Measurements from ENCODE around the gene XYLT1. TPM values are rescaled to one million over a fixed set of nuclear protein-coding genes. Genes with fewer than 3 reads are reported as not detected.

Gene XYLT1
- total and polyA plus RNA-seq, 2 of the 4 experiments (the other 2 are of a cell fraction), result 9.0 to 12.7 TPM

DNA sequence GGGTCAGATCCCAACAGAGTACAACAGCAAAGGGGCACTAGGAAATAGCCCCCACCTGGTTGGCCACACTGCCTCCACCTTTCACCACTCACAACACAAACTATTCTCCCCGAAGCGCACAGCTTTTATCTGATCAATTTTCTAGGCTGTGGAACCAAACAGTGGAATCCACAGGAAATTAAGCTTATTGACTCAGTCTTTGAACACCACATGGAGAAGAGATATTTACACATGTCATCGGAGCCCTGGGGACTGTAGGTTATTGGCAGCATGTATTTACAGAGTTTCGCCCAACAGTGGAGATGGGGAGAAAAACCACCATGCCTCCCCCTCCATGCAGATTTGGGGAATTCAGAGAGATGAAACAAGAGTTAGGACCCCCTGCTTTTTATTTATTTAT, 154.8 kb downstream of the XYLT1 start:
- no peak overlapping the region for H4K8ac ChIP-seq (ENCODE audit: low read depth in 2 of 2, low read length in 2 of 2)
- in situ Hi-C loops (cut with MboI; ENCODE audit: low sequenced_read_pairs), result no loop called here

More for the DNA sequence above, 154.8 kb downstream of the XYLT1 start:
- peaks cover 3% of the 10 kb centered on the region; the same call in 1 of the 2 replicates for H4K20me1 ChIP-seq (ENCODE audit: insufficient read depth, low read length)
- H3K9me1 ChIP-seq (ENCODE audit: insufficient read depth, low read length), result no peaks in the 10 kb centered on the region
- no peaks in the 10 kb centered on the region for H3K36me3 ChIP-seq (ENCODE audit: control insufficient read depth, insufficient read depth, low read length)
- TF ChIP-seq MAZ (IDR thresholded peaks at IDR 0.05; ENCODE audit: borderline replicate concordance, low read depth, low read length) (no peak), MXI1 (IDR thresholded peaks at IDR 0.05; ENCODE audit: borderline replicate concordance, low read depth, low read length) (no peak), CEBPB (IDR thresholded peaks at IDR 0.05; ENCODE audit: low read depth, low read length) (no peak)
- H3K4me2 ChIP-seq (ENCODE audit: low read depth, low read length), result no peak overlapping the region
- ATAC-seq (ENCODE audit: low read depth), result no peak
- H3K27ac ChIP-seq (ENCODE audit: insufficient read depth, low read length), result no peak overlapping the region
- no peak overlapping the region for H4K91ac ChIP-seq (ENCODE audit: insufficient read depth, low read depth, low read length)
- no peaks in the 10 kb centered on the region for H3K27me3 ChIP-seq (ENCODE audit: control insufficient read depth, insufficient read depth, low read length)
- intact Hi-C loops (cut with micrococcal nuclease), result no loop called here
- no peak overlapping the region for H3K18ac ChIP-seq (ENCODE audit: low read depth, low read length)
- ChIA-PET CTCF (no interaction called here), POLR2A (ENCODE audit: unreplicated experiment) (interaction anchor here (0.6 kb wide), 1 partner anchor 410 kb away, joined by 5 read pairs; no protein-coding TSS in a partner anchor)
- H3K79me1 ChIP-seq (ENCODE audit: low read depth in 1 of 2, low read length in 2 of 2), result peaks cover 16 to 31% of the 10 kb centered on the region in 2 experiments
- no peak overlapping the region for H3K9ac ChIP-seq (ENCODE audit: low read depth, low read length)
- H3K4ac ChIP-seq (ENCODE audit: low read depth, low read length), result no peak overlapping the region
- no peak overlapping the region for H2AFZ ChIP-seq (replicated peaks; ENCODE audit: low read length, poor library complexity)
- H3K23ac ChIP-seq (ENCODE audit: low read depth, low read length), result no peak overlapping the region
- no peak overlapping the region for H3K14ac ChIP-seq (replicated peaks; ENCODE audit: low read depth, low read length)
- H3K4me3 ChIP-seq (ENCODE audit: insufficient read depth, low read depth, low read length), result no peak overlapping the region
- no CpG with 5 or more reads among the region's 4 CpGs for WGBS, 2 experiments (ENCODE audit: extremely low coverage in 2 of 2, insufficient read length in 1 of 2)
- no peak overlapping the region for H2BK20ac ChIP-seq (ENCODE audit: low read depth, low read length)
- H2BK5ac ChIP-seq (ENCODE audit: low read depth, low read length, poor library complexity, severe bottlenecking), result no peak overlapping the region
- dilution Hi-C loops (cut with HindIII; ENCODE audit: low sequenced_read_pairs, unreplicated experiment), result no loop called here
- no peak overlapping the region for H2AK9ac ChIP-seq (replicated peaks; ENCODE audit: low read depth, low read length, poor library complexity)
- no peak overlapping the region for H2BK15ac ChIP-seq (ENCODE audit: low read depth, low read length)
- H4K5ac ChIP-seq (ENCODE audit: low read depth, low read length), result no peak overlapping the region
- peaks cover 4% of the 10 kb centered on the region; the same call in 1 of the 2 replicates for H3K4me1 ChIP-seq (ENCODE audit: control insufficient read depth, insufficient read depth, low read length)
- no peak overlapping the region for H3K56ac ChIP-seq (ENCODE audit: extremely low read depth, insufficient read depth, low read length)
- BruUV-seq (replicated peaks), result no TSS peak
- no peak overlapping the region for H2AK5ac ChIP-seq (ENCODE audit: low read depth, low read length)
- no peak for DNase-seq
- no peaks in the 10 kb centered on the region for H3K9me3 ChIP-seq (ENCODE audit: control insufficient read depth, insufficient read depth, low read length)
- H2BK120ac ChIP-seq (ENCODE audit: low read depth, low read length), result no peak overlapping the region
